Mesendoderm (in vitro differentiated cells): ENCODE measurements around the gene GALNT4.

ENCODE experiments used
- DNase-seq: peaks from one replicate; pipeline ENCODE4 v3.0.0; 2013
- H2AK5ac ChIP-seq: 2 replicates; pipeline ENCODE4 v1.6.1; 2013; ENCODE audit warnings: low read length, inconsistent platforms
- H2BK120ac ChIP-seq: 2 replicates; pipeline ENCODE4 v1.6.1; 2013; ENCODE audit warnings: low read depth, mild to moderate bottlenecking, low read length, moderate library complexity, mixed read lengths
- H2BK15ac ChIP-seq: replicated peaks from 2 replicates; pipeline ENCODE4 v1.6.1; 2013; ENCODE audit warnings: low read depth, mild to moderate bottlenecking, moderate library complexity
- H2BK5ac ChIP-seq: 2 replicates; pipeline ENCODE4 v1.6.1; 2013; ENCODE audit warnings: low read length, inconsistent platforms
- H3K18ac ChIP-seq: 2 replicates; pipeline ENCODE4 v1.6.1; 2013; ENCODE audit warnings: mild to moderate bottlenecking, low read length, mixed read lengths
- H3K23ac ChIP-seq: one replicate; pipeline ENCODE4 v1.6.1; 2013; ENCODE audit warnings: low read length
- H3K27ac ChIP-seq: 2 replicates; pipeline ENCODE4 v1.5.1; 2013; ENCODE audit warnings: low read depth, mild to moderate bottlenecking, inconsistent platforms, low read length, moderate library complexity
- H3K27me3 ChIP-seq: 2 replicates; pipeline ENCODE4 v1.6.1; 2013; ENCODE audit warnings: low read length, control low read depth, mild to moderate bottlenecking, inconsistent platforms; ENCODE audit not compliant: insufficient read depth, poor library complexity
- H3K36me3 ChIP-seq: 2 replicates; pipeline ENCODE4 v1.6.1; 2013; ENCODE audit warnings: low read length, inconsistent platforms; ENCODE audit not compliant: control insufficient read depth, insufficient read depth
- H3K4ac ChIP-seq: one replicate; pipeline ENCODE4 v1.6.1; 2013; ENCODE audit warnings: low read depth, mild to moderate bottlenecking, low read length, moderate library complexity
- H3K4me1 ChIP-seq: 2 replicates; pipeline ENCODE4 v1.6.1; 2013; ENCODE audit warnings: low read depth, low read length, inconsistent platforms; ENCODE audit not compliant: control insufficient read depth
- H3K4me2 ChIP-seq: 2 replicates; pipeline ENCODE4 v1.6.1; 2013; ENCODE audit warnings: low read length
- H3K4me3 ChIP-seq: 2 replicates; pipeline ENCODE4 v1.5.1; 2013; ENCODE audit warnings: mild to moderate bottlenecking, low read length
- H3K56ac ChIP-seq: one replicate; pipeline ENCODE4 v1.6.1; 2013; ENCODE audit warnings: low read length
- H3K79me1 ChIP-seq: 2 replicates; pipeline ENCODE4 v1.6.1; 2013; ENCODE audit warnings: low read length, inconsistent platforms
- H3K79me2 ChIP-seq: 2 replicates; pipeline ENCODE4 v1.6.1; 2013; ENCODE audit warnings: mild to moderate bottlenecking, low read length; ENCODE audit not compliant: control insufficient read depth, insufficient read depth
- H3K9ac ChIP-seq: 2 replicates; pipeline ENCODE4 v1.6.1; 2013; ENCODE audit warnings: low read length, inconsistent platforms
- H4K5ac ChIP-seq: one replicate; pipeline ENCODE4 v1.6.1; 2013; ENCODE audit warnings: low read length
- H4K8ac ChIP-seq: one replicate; pipeline ENCODE4 v1.6.1; 2013; ENCODE audit warnings: low read depth, mild to moderate bottlenecking, control low read depth, low read length, moderate library complexity
- WGBS: extraction: QIAGEN DNeasy Blood & Tissue Kit; methylation state at CpG from one replicate; pipeline ENCODE4 v1.1.7; 2013; ENCODE audit warnings: low lambda C conversion rate, missing lambda C conversion rate; ENCODE audit not compliant: insufficient coverage; ENCODE audit errors: extremely low coverage; 5-methylcytosine and 5-hydroxymethylcytosine counted together

Gene GALNT4

GRCh38 chr12:89484470-89484869 is 40.1 kb downstream of the GALNT4 start:
- no peak overlapping the region for H2BK15ac ChIP-seq
- no peak overlapping the region for H2BK120ac ChIP-seq
- H3K56ac ChIP-seq = no peak overlapping the region
- no peak overlapping the region for H3K9ac ChIP-seq
- no peak overlapping the region for H4K5ac ChIP-seq
- H3K4me3 ChIP-seq = no peak overlapping the region
- no peaks in the 10 kb centered on the region for H3K27me3 ChIP-seq
- H3K4ac ChIP-seq = no peak overlapping the region
- H3K4me2 ChIP-seq = no peak overlapping the region
- no peaks in the 10 kb centered on the region for H3K79me2 ChIP-seq
- no peak overlapping the region for H2AK5ac ChIP-seq
- H3K79me1 ChIP-seq = no peaks in the 10 kb centered on the region
- H3K36me3 ChIP-seq = no peaks in the 10 kb centered on the region
- H3K4me1 ChIP-seq = no peaks in the 10 kb centered on the region
- no peak overlapping the region for H3K18ac ChIP-seq
- H3K23ac ChIP-seq = no peak overlapping the region
- H4K8ac ChIP-seq = no peak overlapping the region
- H2BK5ac ChIP-seq = no peak overlapping the region
- DNase-seq = no peak
- no CpG with 5 or more reads among the region's 1 CpG for WGBS
- H3K27ac ChIP-seq = no peak overlapping the region

- Histone ChIP-seq H3K36me3 (no peaks in the 10 kb centered on the region), H3K23ac (no peak overlapping the region), H3K27ac (no peak overlapping the region), H3K4ac (no peak overlapping the region), H3K4me2 (no peak overlapping the region), H3K9ac (no peak overlapping the region), H3K79me2 (no peaks in the 10 kb centered on the region), H4K8ac (no peak overlapping the region), H3K27me3 (no peaks in the 10 kb centered on the region), H4K5ac (no peak overlapping the region), H2AK5ac (no peak overlapping the region), H3K18ac (no peak overlapping the region), H3K79me1 (no peaks in the 10 kb centered on the region), H3K56ac (no peak overlapping the region), H3K4me3 (no peak overlapping the region), H2BK15ac (no peak overlapping the region), H2BK120ac (no peak overlapping the region), H2BK5ac (no peak overlapping the region), H3K4me1 (no peaks in the 10 kb centered on the region)
- no peak for DNase-seq
- no CpG with 5 or more reads among the region's 2 CpGs for WGBS
These were observed 43.2 kb downstream of the GALNT4 start for GRCh38 chr12:89481213-89481914.

DNA sequence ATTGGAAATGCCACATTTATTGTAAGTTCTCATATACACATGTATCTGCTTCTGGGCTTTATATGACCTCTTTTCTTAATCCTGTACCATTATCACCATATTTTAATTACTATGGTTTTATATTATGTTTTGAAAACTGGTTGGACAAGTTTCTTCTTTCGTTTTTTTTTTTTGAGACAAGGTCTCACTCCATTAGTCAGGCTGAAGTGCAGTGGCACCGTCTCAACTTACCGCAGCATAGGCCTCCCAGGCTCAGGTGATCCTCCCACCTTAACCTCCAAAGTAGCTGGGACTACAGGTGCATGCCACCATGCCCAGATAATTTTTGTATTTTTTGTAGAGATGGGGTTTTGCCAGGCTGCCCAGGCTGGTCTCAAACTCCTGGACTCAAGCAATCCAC is 44.6 kb downstream of the GALNT4 start:
- Histone ChIP-seq H3K36me3 (no peaks in the 10 kb centered on the region), H3K79me1 (no peaks in the 10 kb centered on the region), H2BK120ac (no peak overlapping the region), H3K27ac (no peak overlapping the region), H3K4me2 (no peak overlapping the region), H3K79me2 (no peaks in the 10 kb centered on the region), H3K4ac (no peak overlapping the region), H3K4me1 (no peaks in the 10 kb centered on the region), H3K27me3 (no peaks in the 10 kb centered on the region), H2BK15ac (no peak overlapping the region), H2BK5ac (no peak overlapping the region), H3K23ac (no peak overlapping the region), H3K9ac (no peak overlapping the region), H2AK5ac (no peak overlapping the region), H3K18ac (no peak overlapping the region), H3K4me3 (no peak overlapping the region), H4K5ac (no peak overlapping the region), H4K8ac (no peak overlapping the region), H3K56ac (no peak overlapping the region)
- DNase-seq = no peak
- no CpG with 5 or more reads among the region's 3 CpGs for WGBS

DNA sequence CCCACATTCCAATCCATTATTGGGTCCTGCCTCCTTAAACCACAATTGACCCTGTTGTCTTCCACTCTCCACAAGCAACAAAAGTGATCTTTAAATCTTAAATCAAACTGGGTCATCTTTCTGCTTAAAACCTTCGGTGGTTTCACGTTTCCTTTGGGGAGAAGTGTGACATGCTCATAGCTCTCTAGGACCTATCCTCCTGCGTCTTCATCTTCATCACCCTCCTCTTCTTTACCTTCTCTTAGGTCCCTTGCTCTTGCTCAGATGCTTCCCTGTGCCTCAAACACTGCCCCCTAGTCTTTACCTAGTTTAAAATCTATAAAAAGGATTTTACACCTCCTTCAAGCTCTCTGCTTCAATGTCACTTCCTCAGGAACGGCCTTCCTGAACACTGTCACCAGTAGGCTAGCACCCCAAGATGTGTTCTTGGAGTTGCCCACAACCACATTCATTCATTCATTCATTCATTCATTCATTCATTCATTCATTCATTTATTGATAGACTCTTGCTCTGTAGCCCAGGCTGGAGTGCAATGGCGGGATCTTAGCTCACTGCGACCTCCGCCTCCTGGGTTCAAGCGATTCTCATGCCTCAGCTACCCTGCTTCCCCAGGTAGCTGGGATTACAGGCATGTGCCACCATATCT is 46.8 kb downstream of the GALNT4 start:
- WGBS = no CpG with 5 or more reads among the region's 8 CpGs
- Histone ChIP-seq H3K23ac (no peak overlapping the region), H2BK15ac (no peak overlapping the region), H4K8ac (no peak overlapping the region), H3K27ac (no peak overlapping the region), H2BK5ac (no peak overlapping the region), H3K79me1 (no peaks in the 10 kb centered on the region), H2BK120ac (no peak overlapping the region), H2AK5ac (no peak overlapping the region), H3K4me3 (no peak overlapping the region), H4K5ac (no peak overlapping the region), H3K36me3 (no peaks in the 10 kb centered on the region), H3K18ac (no peak overlapping the region), H3K4ac (no peak overlapping the region), H3K56ac (no peak overlapping the region), H3K27me3 (no peaks in the 10 kb centered on the region), H3K79me2 (no peaks in the 10 kb centered on the region), H3K4me1 (no peaks in the 10 kb centered on the region), H3K9ac (no peak overlapping the region), H3K4me2 (no peak overlapping the region)
- DNase-seq = no peak

GRCh38 chr12:89476904-89477595 is 47.5 kb downstream of the GALNT4 start:
- Histone ChIP-seq H4K8ac (no peak overlapping the region), H3K4ac (no peak overlapping the region), H3K18ac (no peak overlapping the region), H3K27ac (no peak overlapping the region), H3K79me1 (no peaks in the 10 kb centered on the region), H3K4me2 (no peak overlapping the region), H3K36me3 (no peaks in the 10 kb centered on the region), H3K56ac (no peak overlapping the region), H4K5ac (no peak overlapping the region), H3K4me3 (no peak overlapping the region), H3K9ac (no peak overlapping the region), H2BK15ac (no peak overlapping the region), H3K23ac (no peak overlapping the region), H3K79me2 (no peaks in the 10 kb centered on the region), H3K4me1 (no peaks in the 10 kb centered on the region), H2BK120ac (no peak overlapping the region), H3K27me3 (no peaks in the 10 kb centered on the region), H2AK5ac (no peak overlapping the region), H2BK5ac (no peak overlapping the region)
- DNase-seq = no peak
- no CpG with 5 or more reads among the region's 4 CpGs for WGBS
